GM21381 (cell line): ENCODE data around the gene DCDC2B.
"Not testable (repeated sequence)": the region's sequence is repeated elsewhere in the genome, so short reads cannot be mapped to it uniquely, and the experiment has no call there.

ENCODE experiments used
- ATAC-seq: cut with Tn5 transposase; IDR thresholded peaks from one replicate; pipeline ENCODE4 v1.9.1; 2021; ENCODE audit warnings: mild to moderate bottlenecking, moderate library complexity; ENCODE audit not compliant: unreplicated experiment

DCDC2B gene

DNA sequence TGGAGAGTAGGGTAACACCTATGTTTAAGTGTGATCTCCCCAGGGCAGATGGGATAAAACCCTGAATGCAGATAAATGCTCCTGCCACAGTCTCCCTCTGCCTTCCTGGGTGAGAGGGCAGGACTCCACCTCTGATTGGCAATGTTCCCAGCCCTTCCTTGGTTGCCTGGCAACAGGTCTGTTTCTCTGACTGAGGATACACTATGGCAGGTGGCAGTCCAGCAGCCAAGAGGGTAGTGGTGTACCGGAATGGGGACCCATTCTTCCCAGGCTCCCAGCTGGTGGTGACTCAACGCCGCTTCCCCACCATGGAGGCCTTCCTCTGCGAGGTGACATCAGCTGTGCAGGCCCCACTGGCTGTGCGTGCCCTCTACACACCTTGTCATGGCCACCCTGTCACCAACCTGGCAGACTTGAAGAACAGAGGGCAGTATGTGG is at the start of gene DCDC2B:
Gene DCDC2B (plus strand): TSS at position 199 of the 438 bp plus-strand sequence. CDS start 5 bp downstream, at position 204.
- no peak for ATAC-seq

DNA sequence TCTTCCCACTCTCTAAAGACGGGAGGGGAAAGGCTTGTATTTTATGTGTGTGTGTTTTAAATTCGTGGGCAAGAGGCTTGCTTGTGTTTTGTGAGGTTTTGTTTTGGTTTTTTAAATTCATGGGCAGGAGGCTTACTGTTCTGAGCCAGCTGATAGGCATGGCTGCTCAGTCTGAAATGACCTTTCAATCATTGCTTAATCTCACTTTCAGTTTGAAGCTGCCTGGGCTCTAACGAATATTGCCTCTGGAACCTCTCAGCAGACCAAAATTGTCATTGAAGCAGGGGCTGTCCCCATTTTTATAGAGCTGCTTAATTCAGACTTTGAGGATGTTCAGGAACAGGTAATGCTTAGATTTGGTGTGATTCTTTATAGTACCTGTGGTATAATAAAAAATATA is 49.7 kb upstream of the DCDC2B start:
- no peak for ATAC-seq

DNA sequence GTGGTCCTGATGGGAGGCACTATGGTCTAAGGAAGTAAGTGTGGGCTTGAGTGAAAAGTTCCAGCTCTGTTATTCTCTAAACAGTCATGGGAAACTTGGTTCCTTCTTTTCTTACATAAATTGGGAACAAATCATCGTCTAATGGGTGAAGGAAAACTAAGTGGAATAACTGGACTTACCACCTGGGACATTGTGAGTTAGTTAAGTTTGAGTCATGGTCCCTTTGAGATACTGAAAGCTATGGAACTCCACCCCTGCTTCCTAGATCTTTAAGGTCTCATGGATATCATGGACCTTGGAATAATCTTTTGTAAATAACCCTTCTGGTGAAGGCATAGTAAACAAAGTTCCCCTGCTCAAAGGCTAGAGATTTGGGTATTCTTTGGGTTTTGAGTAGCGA is 45.5 kb upstream of the DCDC2B start:
- no peak for ATAC-seq

DNA sequence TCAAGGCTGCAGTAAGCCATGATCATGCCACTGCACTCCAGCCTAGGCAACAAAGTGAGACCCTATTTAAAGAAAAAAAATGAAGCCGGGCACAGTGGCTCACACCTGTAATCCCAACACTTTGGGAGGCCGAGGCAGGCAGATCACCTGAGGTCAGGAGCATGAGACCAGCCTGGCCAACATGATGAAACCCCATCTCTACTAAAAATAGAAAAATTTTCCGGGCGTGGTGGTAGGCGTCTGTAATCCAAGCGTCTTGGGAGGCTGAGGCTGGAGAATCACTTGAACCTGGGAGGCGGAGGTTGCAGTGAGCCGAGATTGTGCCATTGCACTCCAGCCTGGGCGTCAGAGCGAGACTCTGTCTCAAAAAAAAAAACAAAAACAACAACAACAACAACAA is 43.3 kb upstream of the DCDC2B start:
- ATAC-seq: not testable (repeated sequence)

DNA sequence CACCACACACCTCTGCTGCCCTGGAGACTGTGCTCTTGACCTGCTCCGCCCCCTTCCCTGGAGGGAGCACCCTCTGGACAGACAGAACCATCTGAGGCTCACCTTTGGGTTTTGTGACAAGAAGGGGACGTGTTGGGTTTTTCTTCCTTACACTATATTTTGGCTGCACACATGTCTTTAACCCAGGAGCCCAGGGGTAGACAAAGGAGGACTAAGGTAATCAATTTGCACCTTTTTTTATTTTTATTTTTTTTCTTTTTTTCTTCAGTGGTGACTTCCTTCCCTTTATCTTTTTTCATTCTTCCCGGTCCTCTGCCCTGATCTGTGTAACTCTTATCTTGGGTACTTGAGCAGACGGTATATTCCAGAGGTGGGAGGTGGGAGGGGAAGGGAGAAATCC is 37.9 kb upstream of the DCDC2B start:
- no peak for ATAC-seq

DNA sequence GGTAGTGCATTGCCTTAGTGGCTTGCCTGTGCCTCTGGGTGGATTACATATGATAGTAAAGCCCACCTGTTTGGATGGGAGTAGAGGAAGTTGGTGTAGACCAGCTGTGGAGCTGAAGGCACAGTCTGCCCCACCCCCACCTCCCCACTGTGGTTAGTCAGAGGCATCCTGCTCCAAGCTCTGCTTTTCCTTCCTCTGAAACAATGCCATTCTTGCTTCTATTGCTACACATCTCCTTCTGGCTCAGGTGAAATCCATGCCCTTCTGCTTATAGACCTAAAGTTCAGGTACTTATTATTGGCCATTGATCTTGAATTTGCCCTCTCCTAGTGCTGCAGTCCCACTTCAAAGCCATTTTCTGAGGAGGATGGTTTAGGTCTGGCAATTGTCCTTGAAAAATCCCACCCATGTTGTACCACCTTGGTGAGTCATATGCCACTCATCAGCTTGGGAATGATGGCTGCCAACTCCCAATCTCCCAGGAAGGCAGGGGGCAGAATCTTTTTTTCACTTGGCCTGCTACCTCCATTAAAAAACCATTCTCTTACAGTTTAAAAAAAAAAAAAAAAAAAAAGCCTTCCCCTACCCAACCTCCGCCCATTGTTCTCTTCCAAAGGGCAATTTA is 36.2 kb upstream of the DCDC2B start:
- ATAC-seq: no peak

DNA sequence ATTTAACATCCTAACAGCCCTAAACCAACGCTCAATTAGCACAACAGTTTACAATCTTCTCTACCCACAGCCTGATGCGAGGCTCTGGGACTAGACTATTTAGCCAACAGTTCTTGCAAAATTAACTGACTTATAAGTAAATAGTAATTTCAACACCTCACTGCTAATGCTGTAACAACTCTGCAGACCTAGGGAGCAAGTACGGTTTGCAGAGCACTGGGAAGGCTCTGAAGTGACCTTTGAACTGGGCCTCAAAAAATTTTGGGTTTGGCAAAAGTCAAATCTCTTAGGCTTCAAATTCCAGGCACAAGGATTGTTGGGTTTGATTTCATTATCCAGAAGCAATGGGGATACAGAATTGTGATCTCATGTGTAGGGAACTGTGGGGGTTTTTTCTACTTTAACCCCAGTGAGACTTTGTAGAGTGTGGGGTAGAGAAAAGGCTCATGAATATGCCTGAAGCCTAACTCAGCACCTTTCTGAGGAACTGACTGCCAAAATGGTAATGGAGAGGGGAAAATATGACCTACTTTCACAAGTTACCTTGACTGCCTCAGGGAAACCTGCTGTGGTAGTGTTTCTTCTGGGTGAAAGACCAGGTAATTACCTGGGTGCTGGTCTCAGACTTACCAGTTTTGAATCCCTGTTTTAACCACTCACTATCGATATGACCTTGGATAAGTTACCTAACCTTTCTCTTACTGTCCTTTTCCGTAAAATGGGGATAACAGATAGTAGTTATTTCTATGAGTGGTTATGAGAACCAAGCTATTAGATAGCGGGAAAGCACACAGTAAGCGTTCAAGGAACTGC is 30.3 kb upstream of the DCDC2B start:
- no peak for ATAC-seq

DNA sequence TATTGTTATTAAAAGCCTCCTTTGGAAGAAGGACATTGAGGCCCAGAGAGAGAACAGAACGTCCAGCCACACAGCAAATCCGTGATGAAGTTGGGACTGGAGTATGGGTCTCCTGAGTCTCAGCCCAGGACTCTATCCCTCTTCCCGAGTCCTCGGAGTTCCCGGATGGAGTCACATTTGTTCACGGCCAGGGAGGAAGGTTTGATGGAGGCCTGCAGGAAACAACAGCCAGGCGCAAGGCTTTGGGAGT is 29.8 kb upstream of the DCDC2B start:
- no peak for ATAC-seq

DNA sequence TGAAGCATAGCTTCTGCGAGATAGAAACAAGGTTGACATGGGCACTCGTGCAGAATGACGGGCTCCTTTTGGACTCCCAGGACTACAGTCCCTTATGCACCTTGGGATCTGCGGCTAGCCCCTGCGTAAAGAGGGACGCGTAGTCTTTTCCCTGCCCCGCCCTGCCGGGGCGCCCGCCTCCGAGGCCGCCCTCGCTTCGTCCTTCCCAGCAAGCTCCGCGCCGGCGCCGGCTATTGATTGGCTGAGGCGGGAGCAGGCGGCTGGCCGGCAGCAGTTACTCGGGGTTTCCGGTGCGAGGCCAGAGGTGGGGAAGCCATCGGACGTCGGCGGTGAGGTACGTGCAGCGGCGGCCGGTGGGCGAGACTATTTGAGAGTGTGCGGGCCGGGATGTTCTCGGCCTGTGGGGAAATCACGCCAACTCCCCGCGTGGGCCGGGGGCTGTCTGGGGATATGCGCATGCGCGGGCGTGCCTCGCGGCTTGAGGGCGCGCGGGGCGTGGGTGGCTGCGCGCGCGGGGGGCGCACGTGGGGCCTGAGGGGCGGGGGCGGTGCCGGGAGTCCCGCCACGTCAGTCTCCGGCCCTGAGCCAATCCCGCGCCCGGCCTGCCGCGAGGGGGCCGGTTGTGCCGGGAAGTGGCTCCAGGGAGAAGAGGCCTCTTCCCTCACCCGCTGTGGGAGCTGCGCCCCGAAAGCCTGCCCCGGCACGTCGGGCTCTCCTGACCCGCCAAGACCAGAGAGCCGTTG is 29.3 kb upstream of the DCDC2B start, which contains the start of gene TXLNA:
Gene TXLNA (plus strand): TSS at position 233 of the 743 bp plus-strand sequence. CDS start 671 bp downstream, outside the sequence.
- peak; percentile 90 for ATAC-seq

DNA sequence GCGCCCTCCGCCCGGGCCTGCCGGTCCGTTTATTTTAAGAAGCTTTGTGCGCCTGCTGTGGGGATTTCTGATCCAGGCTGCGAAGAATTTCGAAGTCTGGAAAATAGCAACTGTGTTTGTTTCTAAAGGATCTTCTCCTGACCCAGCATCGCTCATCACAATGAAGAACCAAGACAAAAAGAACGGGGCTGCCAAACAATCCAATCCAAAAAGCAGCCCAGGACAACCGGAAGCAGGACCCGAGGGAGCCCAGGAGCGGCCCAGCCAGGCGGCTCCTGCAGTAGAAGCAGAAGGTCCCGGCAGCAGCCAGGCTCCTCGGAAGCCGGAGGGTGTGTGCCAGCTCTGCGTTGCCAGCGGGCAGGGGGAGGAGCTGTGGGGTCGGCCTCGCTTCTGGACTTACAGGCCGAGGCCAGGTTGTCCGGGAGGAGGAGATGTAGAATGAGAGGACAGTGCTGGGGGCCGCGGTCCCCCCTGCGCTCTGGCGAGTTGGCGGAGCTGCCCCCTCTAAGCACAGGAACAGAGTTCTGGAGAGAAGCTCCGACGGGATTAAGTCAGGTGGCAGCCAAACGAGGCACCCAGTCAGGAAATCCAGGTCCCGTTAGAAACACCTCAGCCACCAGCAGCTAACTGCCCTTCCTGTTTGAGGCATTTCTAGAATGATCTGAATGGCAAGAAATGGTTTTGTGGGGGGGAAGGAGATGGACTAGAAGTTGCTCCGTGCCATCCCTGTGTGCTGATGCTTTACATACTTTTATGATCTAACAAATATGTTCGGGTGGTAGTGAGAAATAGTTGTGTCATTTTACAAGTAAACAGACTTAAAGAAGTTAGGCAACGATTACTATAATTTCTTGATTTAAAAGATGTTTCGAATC is 28.5 kb upstream of the DCDC2B start:
- ATAC-seq: no peak

DNA sequence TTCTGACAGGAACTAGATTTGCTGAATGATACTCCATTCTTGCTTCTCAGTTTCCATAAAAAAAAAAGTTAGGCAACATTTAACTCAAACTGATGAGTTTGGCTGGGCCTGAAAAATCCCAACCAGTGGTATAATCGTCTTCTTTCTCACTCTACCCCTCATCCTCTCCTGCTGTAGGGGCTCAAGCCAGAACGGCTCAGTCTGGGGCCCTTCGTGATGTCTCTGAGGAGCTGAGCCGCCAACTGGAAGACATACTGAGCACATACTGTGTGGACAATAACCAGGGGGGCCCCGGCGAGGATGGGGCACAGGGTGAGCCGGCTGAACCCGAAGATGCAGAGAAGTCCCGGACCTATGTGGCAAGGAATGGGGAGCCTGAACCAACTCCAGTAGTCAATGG is 27.8 kb upstream of the DCDC2B start:
- ATAC-seq: no peak

DNA sequence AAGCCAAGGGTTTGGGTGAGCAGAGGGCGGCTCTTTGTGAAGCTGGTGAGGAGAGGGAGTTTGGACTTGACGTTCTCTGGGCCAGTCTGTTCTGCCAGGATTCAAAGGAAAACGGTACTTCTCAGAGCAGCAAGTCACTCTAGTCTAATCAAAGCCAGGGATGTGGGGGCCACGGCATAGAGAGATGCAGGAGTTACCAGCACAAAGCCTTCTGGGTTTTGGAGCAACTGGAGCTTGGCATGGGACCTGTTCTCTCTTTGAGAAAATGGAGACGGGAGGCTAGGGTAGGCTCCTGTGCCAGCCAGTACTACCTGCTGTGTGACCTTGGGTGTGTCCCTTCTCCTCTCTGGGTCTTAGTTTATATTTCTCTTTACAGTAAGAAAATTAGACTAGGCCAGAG is 27.3 kb upstream of the DCDC2B start:
- ATAC-seq: no peak

DNA sequence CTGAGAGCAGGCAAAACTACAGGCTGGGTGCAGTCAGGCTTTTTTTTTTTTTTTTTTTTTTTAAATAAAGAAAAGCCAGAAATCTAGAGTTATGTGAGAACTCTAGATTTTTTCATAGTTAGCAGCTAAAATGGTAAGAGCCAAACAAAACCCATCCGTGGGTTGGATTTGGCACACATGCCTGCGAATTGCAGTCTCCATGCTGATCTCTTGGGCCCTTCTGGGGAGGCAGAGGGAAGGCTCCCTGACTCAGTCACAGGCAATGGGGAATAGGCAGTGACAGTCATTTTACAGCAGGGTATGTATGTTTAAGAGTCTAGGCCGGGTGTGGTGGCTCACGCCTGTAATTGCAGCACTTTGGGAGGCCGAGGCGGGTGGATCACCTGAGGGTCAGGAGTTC is 26.8 kb upstream of the DCDC2B start:
- ATAC-seq: no peak

DNA sequence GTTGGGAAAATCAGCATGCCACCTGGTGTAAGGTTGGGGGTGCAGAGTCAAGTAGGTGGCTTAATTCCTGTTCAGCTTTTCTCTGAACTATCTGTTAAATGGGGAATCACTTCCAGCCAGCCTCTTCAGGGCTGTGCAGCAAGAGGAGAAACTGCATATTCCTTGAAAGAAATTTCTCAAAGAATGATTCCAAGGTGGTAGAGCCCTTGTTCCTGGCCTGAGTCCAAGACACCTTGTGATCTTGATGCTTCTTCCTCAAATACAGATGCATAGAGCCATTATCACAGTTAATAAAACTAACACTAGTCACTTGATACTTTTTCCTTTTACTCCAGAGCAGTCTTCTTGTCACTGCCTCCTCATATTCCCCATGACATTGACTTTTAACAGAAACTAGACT is 24.2 kb upstream of the DCDC2B start:
- no peak for ATAC-seq

DNA sequence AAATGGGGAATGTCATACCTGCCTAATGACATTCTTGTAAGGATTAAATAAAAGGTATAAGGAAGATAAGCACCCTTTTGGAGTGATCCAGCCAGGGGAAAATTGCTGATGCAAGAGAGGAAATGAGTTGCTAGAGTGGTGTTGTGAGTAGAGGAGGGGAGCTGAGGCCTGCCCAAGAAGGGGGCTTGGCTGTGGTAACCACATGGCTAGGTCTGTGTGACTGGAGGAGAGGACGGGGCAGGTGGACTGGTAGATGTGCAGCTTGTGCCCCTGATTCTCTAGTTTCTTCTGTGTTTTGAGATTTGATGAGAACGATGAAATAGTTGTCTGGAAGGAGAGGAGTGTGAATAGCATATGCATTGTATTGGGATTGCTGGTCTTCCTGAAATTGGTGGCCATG is 22.8 kb upstream of the DCDC2B start:
- no peak for ATAC-seq

DNA sequence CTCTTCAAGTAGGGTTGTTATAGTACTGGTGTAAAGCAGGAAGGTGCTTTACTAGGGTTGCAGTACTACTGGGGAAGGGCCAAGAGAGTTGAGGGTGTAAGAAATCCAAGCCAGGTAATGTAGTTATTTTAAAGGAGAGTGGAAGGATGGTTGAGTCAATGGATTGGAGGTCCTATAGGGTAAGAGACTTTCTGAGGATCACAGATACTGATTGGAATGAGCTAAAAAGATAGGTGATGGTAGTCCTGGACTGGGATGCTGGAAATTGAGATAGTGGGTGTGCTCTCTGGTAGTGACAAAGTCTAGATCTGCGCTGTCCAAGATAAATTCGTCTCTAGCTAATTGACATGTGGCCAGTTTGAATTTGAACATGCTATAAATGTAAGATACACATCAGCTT is 22.4 kb upstream of the DCDC2B start:
- no peak for ATAC-seq

DNA sequence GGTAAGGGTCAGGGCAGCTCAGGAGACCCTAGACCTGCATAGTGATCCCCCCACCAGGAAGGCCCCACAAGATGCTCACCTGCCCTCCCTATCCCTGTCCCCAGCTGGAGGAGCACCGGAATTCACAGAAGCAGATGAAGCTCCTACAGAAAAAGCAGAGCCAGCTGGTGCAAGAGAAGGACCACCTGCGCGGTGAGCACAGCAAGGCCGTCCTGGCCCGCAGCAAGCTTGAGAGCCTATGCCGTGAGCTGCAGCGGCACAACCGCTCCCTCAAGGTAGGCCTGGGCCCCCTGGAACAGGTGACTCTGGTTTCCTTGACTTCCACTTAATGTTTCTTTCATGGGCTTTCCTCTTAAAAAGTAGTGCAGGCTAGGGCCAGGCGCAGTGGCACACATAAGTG is 21.0 kb upstream of the DCDC2B start:
- ATAC-seq: no peak

DNA sequence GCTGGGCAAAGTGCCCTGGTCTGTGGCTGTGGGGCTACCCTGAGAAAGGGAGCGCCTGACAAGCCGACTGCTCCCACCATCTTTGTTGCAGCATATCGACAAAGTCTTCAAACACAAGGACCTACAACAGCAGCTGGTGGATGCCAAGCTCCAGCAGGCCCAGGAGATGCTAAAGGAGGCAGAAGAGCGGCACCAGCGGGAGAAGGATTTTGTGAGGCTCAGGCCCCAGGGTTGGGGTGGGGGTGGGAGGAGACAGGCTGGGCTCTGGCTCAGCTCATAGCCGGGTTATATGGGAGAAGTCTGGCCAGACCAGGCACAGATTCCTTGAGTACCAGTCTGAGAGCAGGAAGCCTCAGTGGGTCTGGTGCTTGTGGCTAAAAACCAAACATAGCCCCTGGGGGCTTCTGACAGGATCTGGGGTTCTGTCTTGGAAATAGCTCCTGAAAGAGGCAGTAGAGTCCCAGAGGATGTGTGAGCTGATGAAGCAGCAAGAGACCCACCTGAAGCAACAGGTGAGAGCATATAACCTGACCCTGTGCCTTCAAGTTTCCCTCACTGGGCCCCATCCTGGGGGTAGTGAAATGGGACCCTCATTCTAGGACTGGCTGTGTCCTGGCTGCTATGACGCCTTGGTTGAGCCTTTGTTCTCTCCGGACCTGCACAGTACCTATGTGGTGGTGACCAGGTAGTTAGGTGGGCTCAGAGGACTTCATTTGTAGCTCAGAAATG is 16.5 kb upstream of the DCDC2B start:
- ATAC-seq: no peak

DNA sequence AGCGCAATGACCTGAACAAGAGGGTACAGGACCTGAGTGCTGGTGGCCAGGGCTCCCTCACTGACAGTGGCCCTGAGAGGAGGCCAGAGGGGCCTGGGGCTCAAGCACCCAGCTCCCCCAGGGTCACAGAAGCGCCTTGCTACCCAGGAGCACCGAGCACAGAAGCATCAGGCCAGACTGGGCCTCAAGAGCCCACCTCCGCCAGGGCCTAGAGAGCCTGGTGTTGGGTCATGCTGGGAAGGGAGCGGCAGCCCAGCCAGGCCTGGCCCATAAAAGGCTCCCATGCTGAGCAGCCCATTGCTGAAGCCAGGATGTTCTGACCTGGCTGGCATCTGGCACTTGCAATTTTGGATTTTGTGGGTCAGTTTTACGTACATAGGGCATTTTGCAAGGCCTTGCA is 13.9 kb upstream of the DCDC2B start:
- no peak for ATAC-seq

DNA sequence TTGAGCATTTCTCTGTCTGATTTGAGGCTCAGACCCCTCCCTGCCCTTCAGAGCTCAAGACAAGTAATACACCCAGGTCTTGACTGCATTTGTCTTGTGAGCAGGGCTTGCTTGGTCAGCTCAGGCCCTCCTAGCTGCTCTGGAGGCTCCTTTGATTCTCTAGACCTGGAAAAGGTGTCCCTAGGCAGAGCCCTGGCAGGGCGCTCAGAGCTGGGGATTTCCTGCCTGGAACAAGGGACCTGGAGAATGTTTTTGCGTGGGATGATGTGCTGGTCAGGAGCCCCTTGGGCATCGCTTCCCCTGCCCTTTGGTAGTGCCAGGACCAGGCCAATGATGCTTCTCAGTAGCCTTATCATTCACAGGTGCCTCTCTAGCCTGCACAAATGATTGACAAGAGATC is 13.4 kb upstream of the DCDC2B start:
- no peak for ATAC-seq
